ENCODE results near the gene CMSS1.
"Not testable (repeated sequence)": the region's sequence is repeated elsewhere in the genome, so short reads cannot be mapped to it uniquely, and the experiment has no call there.

CMSS1 gene

DNA sequence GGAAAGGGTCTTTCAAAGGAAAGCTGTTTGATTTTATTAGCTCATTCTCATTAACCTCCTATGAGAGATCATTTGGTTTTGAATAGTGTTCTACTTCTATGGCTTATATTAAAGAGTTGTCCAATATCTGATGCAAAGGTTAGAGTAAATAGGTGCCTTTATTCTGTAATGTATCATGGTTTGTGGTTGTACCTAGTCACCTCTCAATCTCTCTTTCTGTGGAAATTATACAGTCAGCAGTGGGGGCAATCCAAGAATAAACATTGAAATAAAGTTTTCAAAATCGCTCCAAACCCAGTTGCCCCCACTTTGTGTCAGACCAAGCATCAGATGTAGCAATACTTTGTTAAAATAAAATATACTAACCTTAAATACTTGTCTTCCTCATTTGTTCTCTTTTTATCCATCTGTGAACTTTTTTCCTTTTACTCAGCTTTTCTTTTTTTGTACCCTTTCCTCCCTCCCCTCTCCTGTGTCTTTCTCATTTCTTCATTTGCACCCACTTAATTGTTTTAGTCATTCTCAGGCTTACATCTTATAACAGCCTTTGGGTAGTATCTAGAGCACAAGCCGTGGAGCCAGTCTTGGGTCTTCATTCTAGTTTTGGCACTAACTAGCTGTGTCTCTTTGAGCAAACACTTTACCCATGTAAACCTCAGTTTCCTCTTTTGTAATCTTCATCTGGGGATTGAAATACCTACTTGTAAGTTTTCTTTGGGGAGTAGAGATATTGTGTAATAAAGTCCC lies 16.7 kb downstream of the CMSS1 start:
- Histone ChIP-seq H3K27ac (no peak overlapping the region), H3K4me1 (no peaks in the 10 kb centered on the region), H3K27me3 (ENCODE audit: control insufficient read depth, insufficient read depth, low read length) (no peaks in the 10 kb centered on the region), H2AFZ (no peak overlapping the region), H3K9me3 (ENCODE audit: control insufficient read depth, low read length) (no peaks in the 10 kb centered on the region), H3K36me3 (ENCODE audit: control insufficient read depth, insufficient read depth, low read length) (no peaks in the 10 kb centered on the region), H3K4me2 (ENCODE audit: low read length) (no peak overlapping the region), H3K79me2 (peaks cover 23% of the 10 kb centered on the region), H3K4me3 (ENCODE audit: low read depth, low read length) (no peak overlapping the region), H3K9ac (no peak overlapping the region)
- TF ChIP-seq, protein P1, sequence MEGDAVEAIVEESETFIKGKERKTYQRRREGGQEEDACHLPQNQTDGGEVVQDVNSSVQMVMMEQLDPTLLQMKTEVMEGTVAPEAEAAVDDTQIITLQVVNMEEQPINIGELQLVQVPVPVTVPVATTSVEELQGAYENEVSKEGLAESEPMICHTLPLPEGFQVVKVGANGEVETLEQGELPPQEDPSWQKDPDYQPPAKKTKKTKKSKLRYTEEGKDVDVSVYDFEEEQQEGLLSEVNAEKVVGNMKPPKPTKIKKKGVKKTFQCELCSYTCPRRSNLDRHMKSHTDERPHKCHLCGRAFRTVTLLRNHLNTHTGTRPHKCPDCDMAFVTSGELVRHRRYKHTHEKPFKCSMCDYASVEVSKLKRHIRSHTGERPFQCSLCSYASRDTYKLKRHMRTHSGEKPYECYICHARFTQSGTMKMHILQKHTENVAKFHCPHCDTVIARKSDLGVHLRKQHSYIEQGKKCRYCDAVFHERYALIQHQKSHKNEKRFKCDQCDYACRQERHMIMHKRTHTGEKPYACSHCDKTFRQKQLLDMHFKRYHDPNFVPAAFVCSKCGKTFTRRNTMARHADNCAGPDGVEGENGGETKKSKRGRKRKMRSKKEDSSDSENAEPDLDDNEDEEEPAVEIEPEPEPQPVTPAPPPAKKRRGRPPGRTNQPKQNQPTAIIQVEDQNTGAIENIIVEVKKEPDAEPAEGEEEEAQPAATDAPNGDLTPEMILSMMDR (IDR thresholded peaks at IDR 0.05): no peak

DNA sequence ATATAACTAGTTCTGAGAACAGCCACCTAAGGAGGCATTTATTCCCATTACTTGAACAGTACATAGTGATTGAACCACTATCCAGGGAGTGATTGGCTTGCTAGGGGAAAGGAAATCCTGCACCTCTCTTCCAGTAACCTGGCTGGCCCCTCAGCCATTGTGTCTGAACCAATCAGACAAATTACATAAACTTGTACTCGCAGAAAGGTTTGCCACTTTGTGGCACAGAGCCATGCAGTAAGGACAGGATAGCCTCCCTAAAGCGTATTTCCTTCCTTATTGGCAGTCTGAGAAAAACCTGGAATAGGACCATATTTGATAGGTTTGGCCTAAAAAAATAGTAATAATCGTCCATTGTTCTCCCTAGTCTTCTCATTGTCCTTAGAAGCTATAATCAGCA lies 19.0 kb downstream of the CMSS1 start:
- no peak overlapping the region for H3K9ac ChIP-seq
- TF ChIP-seq, protein P1 (IDR thresholded peaks at IDR 0.05): no peak
- no peak overlapping the region for H3K27ac ChIP-seq

DNA sequence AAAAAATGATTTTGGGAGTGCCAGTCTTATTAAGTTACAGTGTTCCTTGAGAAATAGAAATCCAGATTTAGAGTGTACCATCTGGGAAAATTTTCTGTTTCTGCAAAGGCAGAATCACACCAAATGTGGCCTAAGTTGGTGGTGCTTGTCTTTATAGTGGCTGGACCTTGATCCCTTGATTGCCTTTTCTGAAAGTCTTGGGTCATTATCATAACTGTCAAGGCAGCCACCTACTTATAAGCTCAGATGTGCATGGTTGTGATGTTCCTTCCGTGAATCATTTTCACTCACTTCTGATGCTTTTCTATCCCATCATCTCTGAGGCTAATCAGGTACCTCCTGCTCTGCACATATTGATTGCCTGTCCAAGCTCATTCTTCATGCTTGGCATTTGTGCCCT lies 20.1 kb downstream of the CMSS1 start:
- TF ChIP-seq, protein P1 (IDR thresholded peaks at IDR 0.05): no peak
- Histone ChIP-seq H3K9ac (no peak overlapping the region), H3K4me3 (ENCODE audit: low read depth, low read length) (no peak overlapping the region), H3K36me3 (ENCODE audit: control insufficient read depth, insufficient read depth, low read length) (no peaks in the 10 kb centered on the region), H3K4me1 (no peaks in the 10 kb centered on the region), H3K4me2 (ENCODE audit: low read length) (no peak overlapping the region), H3K27ac (no peak overlapping the region), H3K9me3 (ENCODE audit: control insufficient read depth, low read length) (no peaks in the 10 kb centered on the region), H3K79me2 (peaks cover 21% of the 10 kb centered on the region), H2AFZ (no peak overlapping the region), H3K27me3 (ENCODE audit: control insufficient read depth, insufficient read depth, low read length) (no peaks in the 10 kb centered on the region)

More for the DNA sequence above, 19.0 kb downstream of the CMSS1 start:
- H2AFZ ChIP-seq: no peak overlapping the region
- no peak overlapping the region for H3K4me3 ChIP-seq (ENCODE audit: low read depth, low read length)
- no peak overlapping the region for H3K4me2 ChIP-seq (ENCODE audit: low read length)
- no peaks in the 10 kb centered on the region for H3K4me1 ChIP-seq
- no peaks in the 10 kb centered on the region for H3K36me3 ChIP-seq (ENCODE audit: control insufficient read depth, insufficient read depth, low read length)
- H3K79me2 ChIP-seq: peaks cover 23% of the 10 kb centered on the region
- H3K9me3 ChIP-seq (ENCODE audit: control insufficient read depth, low read length): no peaks in the 10 kb centered on the region
- H3K27me3 ChIP-seq (ENCODE audit: control insufficient read depth, insufficient read depth, low read length): no peaks in the 10 kb centered on the region

DNA sequence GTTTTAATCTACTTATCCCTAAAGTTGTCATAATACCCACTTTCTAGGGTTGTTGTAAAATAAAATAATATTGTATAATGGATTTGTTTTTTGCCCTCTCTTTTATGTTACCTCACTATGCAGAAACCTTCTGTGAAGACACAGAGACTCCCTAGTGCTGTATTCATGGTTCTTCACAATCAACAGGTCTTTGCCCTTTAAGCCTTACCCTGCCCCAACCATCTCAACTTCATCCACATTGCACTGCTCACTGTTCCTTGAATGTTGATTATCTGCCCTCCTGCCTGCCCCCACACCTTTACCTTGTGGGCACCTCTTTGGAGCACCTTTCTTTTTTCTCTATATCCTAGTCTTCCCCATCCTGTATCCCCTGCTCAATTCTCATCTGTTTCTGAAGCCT lies 21.1 kb downstream of the CMSS1 start:
- Histone ChIP-seq H3K27me3 (ENCODE audit: control insufficient read depth, insufficient read depth, low read length) (no peaks in the 10 kb centered on the region), H3K9ac (no peak overlapping the region), H3K9me3 (ENCODE audit: control insufficient read depth, low read length) (no peaks in the 10 kb centered on the region), H3K4me3 (ENCODE audit: low read depth, low read length) (no peak overlapping the region), H2AFZ (no peak overlapping the region), H3K79me2 (peaks cover 13% of the 10 kb centered on the region), H3K4me2 (ENCODE audit: low read length) (no peak overlapping the region), H3K27ac (no peak overlapping the region), H3K36me3 (ENCODE audit: control insufficient read depth, insufficient read depth, low read length) (no peaks in the 10 kb centered on the region), H3K4me1 (peaks cover 4% of the 10 kb centered on the region)
- TF ChIP-seq, protein P1 (IDR thresholded peaks at IDR 0.05): no peak

DNA sequence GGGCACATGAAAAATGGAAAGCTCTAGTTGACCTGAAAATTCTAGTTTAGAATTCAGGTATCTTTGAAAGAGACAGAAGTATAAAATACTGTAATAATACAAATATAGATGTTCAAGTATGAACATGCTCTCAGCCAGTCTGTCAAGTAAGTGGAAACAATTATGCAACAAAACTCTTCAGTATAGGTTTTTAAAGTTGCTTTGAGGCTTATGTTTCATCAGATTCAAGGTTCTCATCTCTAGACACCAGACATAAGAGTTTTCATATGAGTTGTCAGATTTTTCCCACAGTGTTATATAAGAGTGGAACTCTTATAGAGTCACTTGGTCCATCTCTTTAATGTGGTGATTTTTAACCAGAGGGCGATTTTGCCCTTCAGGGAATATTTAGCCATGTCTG lies 22.0 kb downstream of the CMSS1 start:
- TF ChIP-seq, protein P1 (IDR thresholded peaks at IDR 0.05): no peak
- Histone ChIP-seq H3K27ac (no peak overlapping the region), H3K36me3 (ENCODE audit: control insufficient read depth, insufficient read depth, low read length) (no peaks in the 10 kb centered on the region), H3K4me3 (ENCODE audit: low read depth, low read length) (no peak overlapping the region), H3K9ac (no peak overlapping the region), H3K4me1 (peaks cover 12% of the 10 kb centered on the region), H3K4me2 (ENCODE audit: low read length) (no peak overlapping the region), H3K27me3 (ENCODE audit: control insufficient read depth, insufficient read depth, low read length) (no peaks in the 10 kb centered on the region), H3K9me3 (ENCODE audit: control insufficient read depth, low read length) (no peaks in the 10 kb centered on the region), H2AFZ (no peak overlapping the region), H3K79me2 (peaks cover 13% of the 10 kb centered on the region)

DNA sequence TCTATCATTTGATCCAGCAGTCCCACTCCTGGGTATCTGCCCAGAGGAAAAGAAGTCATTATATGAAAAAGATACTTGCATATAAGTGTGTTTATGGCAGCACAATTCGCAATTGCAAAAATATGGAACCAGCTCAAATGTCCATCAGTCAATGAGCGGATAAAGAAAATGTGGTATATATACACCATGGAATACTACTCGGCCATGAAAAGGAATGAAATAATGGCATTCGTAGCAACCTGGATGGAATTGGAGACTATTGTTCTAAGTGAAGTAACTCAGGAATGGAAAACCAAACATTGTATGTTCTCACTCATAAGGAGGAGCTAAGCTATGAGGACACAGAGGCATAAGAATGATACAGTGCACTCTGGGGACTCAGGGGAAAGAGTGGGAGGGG lies 24.3 kb downstream of the CMSS1 start:
- H3K4me1 ChIP-seq: peaks cover 22% of the 10 kb centered on the region
- not testable (repeated sequence) for H3K27me3 ChIP-seq (ENCODE audit: control insufficient read depth, insufficient read depth, low read length); H3K4me3 ChIP-seq (ENCODE audit: low read depth, low read length); H3K9me3 ChIP-seq (ENCODE audit: control insufficient read depth, low read length); H3K27ac ChIP-seq; H2AFZ ChIP-seq; H3K79me2 ChIP-seq; H3K4me2 ChIP-seq (ENCODE audit: low read length); H3K9ac ChIP-seq; H3K36me3 ChIP-seq (ENCODE audit: control insufficient read depth, insufficient read depth, low read length)
